K562 (cell line): Measurements from ENCODE around the gene BRF1. TPM values are rescaled to one million over a fixed set of nuclear protein-coding genes. Genes with fewer than 3 reads are reported as not detected.

ENCODE experiments used
- ATAC-seq: fragments of 200-7000 bp; cut with Tn5 transposase; 3 replicates; pipeline ENCODE4 v1.9.1; 2020; ENCODE audit warnings: moderate library complexity
- BruUV-seq: library from RNA; stranded (reverse); fragments of 400-500 nt; replicated peaks from 2 replicates; lab custom pipeline; 2021; lab: Mats Ljungman, UMichigan
- CTCF ChIA-PET: fragments of 300-600 bp; formaldehyde crosslinking; extraction: SDS; loops from one replicate; lab custom pipeline; 2021; ENCODE audit warnings: low intra/inter-chr PET ratio; lab: Yijun Ruan, JAX
- POLR2A ChIA-PET: fragments of 300-600, 350-650 bp; sonication (Branson Sonifier 250); formaldehyde crosslinking; extraction: SDS; loops from one replicate; lab custom pipeline; 2021; ENCODE audit warnings: antibody characterized with exemption, inconsistent platforms; lab: Yijun Ruan, JAX
- DNase-seq, 4 experiments: peaks; one replicate each; pipeline versions ENCODE4 v3.0.0 to v3.0.0-alpha.2; 2011 to 2018; ENCODE audit warnings: low spot score in 3 of 4, mixed read lengths in 3 of 4; ENCODE audit errors: extremely low read depth in 1 of 4
- FAIRE-seq: peaks from 2 replicates; lab custom pipeline; 2011; peaks lifted over from hg19 to GRCh38; lab: Jason Lieb, UNC
- H2AFZ ChIP-seq: 2 replicates; pipeline ENCODE4 v1.6.0; 2011; ENCODE audit warnings: low read depth, low read length, control low read depth, inconsistent platforms
- H3K27ac ChIP-seq: fragments of 200-600 bp; 3 replicates; pipeline ENCODE4 v1.8.0; 2011; ENCODE audit warnings: low read depth, mild to moderate bottlenecking, control low read depth, inconsistent platforms, low read length, moderate library complexity, mixed read lengths; ENCODE audit errors: extremely low read depth
- H3K27me3 ChIP-seq, 2 experiments: fragments of 300-600 bp in 1 of 2; 2 replicates in 1 of 2; 3 replicates in 1 of 2; pipeline versions ENCODE4 v1.6.0 to v1.8.0; 2011; ENCODE audit warnings: inconsistent platforms in 2 of 2, low read length in 2 of 2, mild to moderate bottlenecking in 1 of 2, mixed read lengths in 1 of 2, moderate library complexity in 1 of 2; ENCODE audit not compliant: control insufficient read depth in 2 of 2, insufficient read depth in 2 of 2
- H3K36me3 ChIP-seq: fragments of 300-600 bp; 3 replicates; pipeline ENCODE4 v1.8.0; 2011; ENCODE audit warnings: mild to moderate bottlenecking, low read length, inconsistent platforms; ENCODE audit not compliant: control insufficient read depth, insufficient read depth
- H3K4me1 ChIP-seq, 2 experiments: fragments of 200-600 bp in 1 of 2; replicated peaks in 1 of 2; 2 replicates in 1 of 2; 3 replicates in 1 of 2; pipeline versions ENCODE4 v1.5.1 to v1.8.0; 2011; ENCODE audit warnings: inconsistent platforms in 2 of 2, low read length in 2 of 2, mild to moderate bottlenecking in 1 of 2, mixed read lengths in 1 of 2, moderate library complexity in 1 of 2; ENCODE audit not compliant: control insufficient read depth in 2 of 2, insufficient read depth in 2 of 2
- H3K4me2 ChIP-seq: 2 replicates; pipeline ENCODE4 v1.6.1; 2011; ENCODE audit warnings: low read length, control low read depth, inconsistent platforms, mixed read lengths; ENCODE audit not compliant: insufficient read depth
- H3K4me3 ChIP-seq: fragments of 200-600 bp; sonication (generic), shearing (Covaris generic); 2 replicates; pipeline ENCODE4 v1.5.1; 2016; ENCODE audit warnings: control low read depth, inconsistent platforms
- H3K79me2 ChIP-seq: fragments of 200-600 bp; 3 replicates; pipeline ENCODE4 v1.8.0; 2011; ENCODE audit warnings: low read length, inconsistent platforms; ENCODE audit not compliant: control insufficient read depth, insufficient read depth
- H3K9ac ChIP-seq, 2 experiments: 2 replicates each; pipeline versions ENCODE4 v1.6.0 to v1.6.1; 2011; ENCODE audit warnings: low read depth in 2 of 2, low read length in 2 of 2, control low read depth in 1 of 2, inconsistent platforms in 1 of 2, mild to moderate bottlenecking in 1 of 2, mixed read lengths in 1 of 2; ENCODE audit not compliant: insufficient read depth in 1 of 2
- H3K9me1 ChIP-seq: one replicate; pipeline ENCODE4 v1.6.0; 2011; ENCODE audit warnings: inconsistent platforms, mild to moderate bottlenecking, low read length, moderate library complexity; ENCODE audit not compliant: control insufficient read depth, insufficient read depth
- H3K9me3 ChIP-seq: replicated peaks from 2 replicates; pipeline ENCODE4 v1.5.1; 2011; ENCODE audit warnings: low read depth, low read length, inconsistent platforms; ENCODE audit not compliant: control insufficient read depth, insufficient read depth
- H4K20me1 ChIP-seq: replicated peaks from 2 replicates; pipeline ENCODE4 v1.6.1; 2011; ENCODE audit warnings: low read length, inconsistent platforms, mixed read lengths; ENCODE audit not compliant: control insufficient read depth, insufficient read depth
- DMBX1 ChIP-seq: fragments of 250-450 bp; sonication (Bioruptor Pico); IDR thresholded peaks from 2 replicates; pipeline ENCODE4 v1.8.0; 2022; ENCODE audit warnings: inconsistent platforms, mild to moderate bottlenecking, moderate library complexity, borderline replicate concordance
- FIP1L1 ChIP-seq: fragments of 200-400 bp; formaldehyde crosslinking; IDR thresholded peaks from 2 replicates; pipeline ENCODE4 v1.6.1; 2018; ENCODE audit warnings: mild to moderate bottlenecking, low read depth, low read length; ENCODE audit not compliant: poor library complexity, severe bottlenecking
- MIER1 ChIP-seq: fragments of 450-650 bp; IDR thresholded peaks from 2 replicates; pipeline ENCODE4 v1.6.1; 2016; ENCODE audit warnings: antibody characterized with exemption, mild to moderate bottlenecking, low read depth
- POLR2G ChIP-seq: fragments of 200-400 bp; formaldehyde crosslinking; IDR thresholded peaks from 2 replicates; pipeline ENCODE4 v1.6.1; 2017; ENCODE audit warnings: low read depth, mild to moderate bottlenecking, antibody characterized with exemption, low read length, moderate library complexity
- WGBS: fragments of 100-300 bp; shearing (Covaris generic); methylation state at CpG from one replicate; pipeline ENCODE4 v1.1.6; 2016; ENCODE audit warnings: low coverage, mixed read lengths; ENCODE audit not compliant: insufficient coverage; ENCODE audit errors: missing lambda C conversion rate; 5-methylcytosine and 5-hydroxymethylcytosine counted together
- in situ Hi-C: fragments of 300-500 bp; cut with MboI; formaldehyde crosslinking; loops from 4 replicates; pipeline ENCODE4 v1.15.0; 2018; ENCODE audit warnings: inconsistent platforms, mixed read lengths
- intact Hi-C: fragments of 100-400 bp; cut with micrococcal nuclease; formaldehyde crosslinking; loops from 2 replicates; pipeline ENCODE4 v1.14.2; 2022
- polyA plus RNA-seq, 8 experiments: library from polyadenylated mRNA; depleted of rRNA in 4 of 8; stranded (reverse) in 5 of 8; unstranded in 3 of 8; fragments of >200 nt; fragmentation: Nextera tagmentation in 2 of 8; fragmentation: Illumina TruSeq in 1 of 8; extraction: Ambion mirVana in 2 of 8; extraction: Trizol in 1 of 8; gene quantifications; 2 replicates each; pipeline versions ENCODE4 v1.2.1 to v1.2.3, GENCODE V29; 2011 to 2014; ENCODE audit warnings: inconsistent platforms in 1 of 8, missing spikeins in 1 of 8
- total RNA-seq, 7 experiments: library from RNA; depleted of rRNA in 6 of 7; stranded (reverse); fragments of >200 nt in 6 of 7; fragmentation: Illumina TruSeq in 2 of 7; extraction: Trizol in 2 of 7; gene quantifications; 2 replicates each; pipeline versions ENCODE4 v1.2.1 to v1.2.3, GENCODE V29; 2011 to 2021; ENCODE audit warnings: low replicate concordance in 1 of 7
- TF ChIP-seq, protein P1 (sequence below): sonication (generic); formaldehyde crosslinking; IDR thresholded peaks from 2 replicates; pipeline ENCODE4 v1.8.0; 2022; ENCODE audit warnings: missing genetic modification reagents, mild to moderate bottlenecking, moderate library complexity, borderline replicate concordance

BRF1 gene
- total and polyA plus RNA-seq, 9 of the 15 experiments (the other 6 are each of a cell fraction or from before 2014, with no cell fraction given), result 0.14 to 24.6 (median 8.2) TPM

DNA sequence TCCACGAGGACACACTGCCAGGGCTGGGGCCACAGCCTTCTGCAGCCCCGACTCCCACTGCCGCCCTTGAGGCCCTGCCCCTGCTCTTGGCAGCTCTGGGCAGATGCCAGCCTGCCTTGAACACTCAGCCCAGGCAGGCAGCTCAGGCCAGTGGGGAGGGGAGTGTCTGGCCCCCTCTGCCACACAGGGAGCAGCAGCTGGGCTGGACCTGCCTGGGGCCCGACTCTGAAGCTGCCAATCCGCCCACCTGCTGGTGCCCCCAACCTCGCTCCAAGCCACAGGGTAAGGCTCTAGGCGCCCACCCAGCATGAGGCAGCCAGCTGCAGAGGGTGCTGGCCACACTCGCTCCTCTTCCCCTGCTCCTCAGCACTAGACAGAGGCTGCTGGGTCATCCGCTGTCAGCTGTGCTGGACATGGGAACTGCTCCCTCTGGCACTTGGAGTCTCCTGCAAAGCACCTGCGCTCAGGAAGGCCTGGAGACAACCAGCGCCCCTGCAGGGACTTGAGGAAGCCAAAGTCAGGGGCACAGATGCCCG lies 95.1 kb downstream of the BRF1 start:
- DNase-seq (no peak), FAIRE-seq (no peak), ATAC-seq (no peak)
- Histone ChIP-seq H4K20me1 (peaks cover 12% of the 10 kb centered on the region; the same call in 1 of the 2 replicates), H3K4me1 (peaks cover 0 to 65% of the 10 kb centered on the region in 2 experiments; a peak in 2 of 5 replicates), H3K4me2 (no peak overlapping the region), H3K4me3 (no peak overlapping the region), H3K9me3 (no peaks in the 10 kb centered on the region), H2AFZ (no peak overlapping the region), H3K9ac (0 out of 4 replicates have a peak overlapping the region, but pooled peaks of 1 of the 2 experiments have one; percentile 9), H3K27ac (no peak overlapping the region), H3K36me3 (no peaks in the 10 kb centered on the region; the same call in 2 of the 3 replicates), H3K79me2 (no peaks in the 10 kb centered on the region), H3K9me1 (no peaks in the 10 kb centered on the region), H3K27me3 (peaks cover 0 to 5% of the 10 kb centered on the region in 2 experiments; a peak in 1 of 5 replicates)
- POLR2A ChIA-PET, result interaction anchor here (1.0 kb wide), 1 partner anchor 42 kb away, joined by 3 read pairs; no protein-coding TSS in a partner anchor
- TF ChIP-seq DMBX1 (CRISPR knock-in tag) (no peak), FIP1L1 (peak; percentile 35), MIER1 (no peak), POLR2G (peak; percentile 32)
- TF ChIP-seq, protein P1, sequence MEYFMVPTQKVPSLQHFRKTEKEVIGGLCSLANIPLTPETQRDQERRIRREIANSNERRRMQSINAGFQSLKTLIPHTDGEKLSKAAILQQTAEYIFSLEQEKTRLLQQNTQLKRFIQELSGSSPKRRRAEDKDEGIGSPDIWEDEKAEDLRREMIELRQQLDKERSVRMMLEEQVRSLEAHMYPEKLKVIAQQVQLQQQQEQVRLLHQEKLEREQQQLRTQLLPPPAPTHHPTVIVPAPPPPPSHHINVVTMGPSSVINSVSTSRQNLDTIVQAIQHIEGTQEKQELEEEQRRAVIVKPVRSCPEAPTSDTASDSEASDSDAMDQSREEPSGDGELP (CRISPR knock-in tag), result peak; percentile 43; the same call in 1 of the 2 replicates
- in situ Hi-C loops (no loop called here), intact Hi-C loops (no loop called here)
- WGBS, result 17% methylated on average over 9 of the region's 12 CpGs
- CTCF ChIA-PET, result no interaction called here
- no TSS peak for BruUV-seq
